GM12801 (cell line): Measurements from ENCODE around the gene RBFOX2.

Experiments
- TF ChIP-seq, protein P1 (sequence below): IDR thresholded peaks from one replicate; pipeline ENCODE4 v1.5.1; 2011; ENCODE audit warnings: control low read depth; ENCODE audit not compliant: insufficient read length; ENCODE audit errors: extremely low read depth

RBFOX2 gene

DNA sequence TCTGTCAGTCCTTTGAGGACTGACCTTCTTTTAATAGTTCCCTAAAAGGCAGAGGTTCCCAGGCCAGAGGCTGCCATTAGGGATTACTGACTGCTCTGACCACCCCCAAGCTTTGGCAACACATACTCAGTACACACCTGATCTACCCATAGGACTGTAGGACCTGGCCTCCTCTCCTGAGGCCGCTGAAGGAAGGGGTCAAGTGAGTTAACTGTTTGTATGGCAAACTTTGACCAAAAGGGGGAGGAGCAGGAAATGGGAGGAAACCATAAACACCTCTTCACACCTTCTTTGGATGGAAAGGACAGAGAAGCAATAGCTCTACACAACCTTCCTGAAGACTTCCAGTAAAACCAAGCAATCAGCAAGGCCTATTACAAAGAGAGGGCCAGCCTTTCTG is 207.0 kb downstream of the RBFOX2 start:
- TF ChIP-seq, protein P1, sequence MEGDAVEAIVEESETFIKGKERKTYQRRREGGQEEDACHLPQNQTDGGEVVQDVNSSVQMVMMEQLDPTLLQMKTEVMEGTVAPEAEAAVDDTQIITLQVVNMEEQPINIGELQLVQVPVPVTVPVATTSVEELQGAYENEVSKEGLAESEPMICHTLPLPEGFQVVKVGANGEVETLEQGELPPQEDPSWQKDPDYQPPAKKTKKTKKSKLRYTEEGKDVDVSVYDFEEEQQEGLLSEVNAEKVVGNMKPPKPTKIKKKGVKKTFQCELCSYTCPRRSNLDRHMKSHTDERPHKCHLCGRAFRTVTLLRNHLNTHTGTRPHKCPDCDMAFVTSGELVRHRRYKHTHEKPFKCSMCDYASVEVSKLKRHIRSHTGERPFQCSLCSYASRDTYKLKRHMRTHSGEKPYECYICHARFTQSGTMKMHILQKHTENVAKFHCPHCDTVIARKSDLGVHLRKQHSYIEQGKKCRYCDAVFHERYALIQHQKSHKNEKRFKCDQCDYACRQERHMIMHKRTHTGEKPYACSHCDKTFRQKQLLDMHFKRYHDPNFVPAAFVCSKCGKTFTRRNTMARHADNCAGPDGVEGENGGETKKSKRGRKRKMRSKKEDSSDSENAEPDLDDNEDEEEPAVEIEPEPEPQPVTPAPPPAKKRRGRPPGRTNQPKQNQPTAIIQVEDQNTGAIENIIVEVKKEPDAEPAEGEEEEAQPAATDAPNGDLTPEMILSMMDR = no peak

- TF ChIP-seq, protein P1 = no peak
These were observed 209.2 kb downstream of the RBFOX2 start for GRCh38 chr22:35819421-35819820.

- TF ChIP-seq, protein P1 = no peak
These were observed 209.7 kb downstream of the RBFOX2 start for GRCh38 chr22:35818897-35819296.

- TF ChIP-seq, protein P1 = no peak
These were observed 216.0 kb downstream of the RBFOX2 start for GRCh38 chr22:35812600-35812999.

GRCh38 chr22:35811670-35812069 is 217.0 kb downstream of the RBFOX2 start:
- TF ChIP-seq, protein P1 = no peak

- TF ChIP-seq, protein P1 = no peak
These were observed 218.8 kb downstream of the RBFOX2 start for GRCh38 chr22:35809816-35810215.

DNA sequence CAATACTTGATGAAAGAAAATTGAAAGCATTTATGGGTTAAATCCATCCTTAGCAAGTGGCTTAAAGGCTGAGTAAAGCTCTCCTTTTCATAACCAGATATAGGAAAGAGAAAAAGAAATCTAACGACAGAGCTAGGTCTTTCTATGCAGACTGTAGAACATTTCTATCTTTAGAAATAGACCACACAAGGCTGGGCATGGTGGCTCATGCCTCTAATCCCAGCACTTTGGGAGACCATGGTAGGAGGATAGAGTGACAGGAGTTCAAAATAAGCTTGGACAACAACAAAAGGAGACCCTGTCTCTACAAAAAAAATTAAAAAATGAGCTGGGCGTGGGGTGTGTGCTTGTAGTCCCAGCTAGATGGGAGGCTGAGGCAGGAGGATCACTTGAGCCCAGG is 220.2 kb downstream of the RBFOX2 start:
- TF ChIP-seq, protein P1 = no peak

- TF ChIP-seq, protein P1 = no peak
These were observed 223.2 kb downstream of the RBFOX2 start for GRCh38 chr22:35805466-35805865.
